ENCODE data around the gene CDC42EP5.
"Not testable (repeated sequence)": the region's sequence is repeated elsewhere in the genome, so short reads cannot be mapped to it uniquely, and the experiment has no call there.

The CDC42EP5 gene

GRCh38 chr19:54473071-54473891 is at the start of gene CDC42EP5:
Gene CDC42EP5, minus strand, starts transcription at chr19:54473296. Its CDS starts 7,749 bp downstream, at chr19:54465547.
- DNase-seq, result no peak

GRCh38 chr19:54521860-54522513 is 48.9 kb upstream of the CDC42EP5 start:
- DNase-seq, result no peak

GRCh38 chr19:54521022-54521859 is 48.1 kb upstream of the CDC42EP5 start:
- DNase-seq, result peak; percentile 51

- peak; percentile 87 for DNase-seq
These were observed 45.7 kb upstream of the CDC42EP5 start for GRCh38 chr19:54518844-54519243.

- DNase-seq, result peak; percentile 55
These were observed 44.4 kb upstream of the CDC42EP5 start for GRCh38 chr19:54517483-54517882.

GRCh38 chr19:54515156-54515555 is 42.1 kb upstream of the CDC42EP5 start:
- DNase-seq, result no peak

GRCh38 chr19:54509200-54509940 is 36.3 kb upstream of the CDC42EP5 start:
- not testable (repeated sequence) for DNase-seq

GRCh38 chr19:54508487-54508886 is 35.4 kb upstream of the CDC42EP5 start:
- DNase-seq, result not testable (repeated sequence)

GRCh38 chr19:54507824-54508223 is 34.7 kb upstream of the CDC42EP5 start:
- no peak for DNase-seq

GRCh38 chr19:54507038-54507717 is 34.1 kb upstream of the CDC42EP5 start:
- DNase-seq, result not testable (repeated sequence)

- no peak for DNase-seq
These were observed 33.0 kb upstream of the CDC42EP5 start for GRCh38 chr19:54506079-54506478.

GRCh38 chr19:54505542-54505941 is 32.4 kb upstream of the CDC42EP5 start:
- not testable (repeated sequence) for DNase-seq

- DNase-seq, result no peak
These were observed 29.5 kb upstream of the CDC42EP5 start, which contains the start of gene LAIR2 for GRCh38 chr19:54502518-54503048. Gene LAIR2, plus strand, starts transcription at chr19:54502831. Its CDS starts 88 bp downstream, at chr19:54502919.

- not testable (repeated sequence) for DNase-seq
These were observed 25.3 kb upstream of the CDC42EP5 start for GRCh38 chr19:54498451-54498772.

- DNase-seq, result peak; percentile 41
These were observed 24.8 kb upstream of the CDC42EP5 start for GRCh38 chr19:54497747-54498450.

- DNase-seq, result not testable (repeated sequence)
These were observed 22.2 kb upstream of the CDC42EP5 start for GRCh38 chr19:54495284-54495683.

GRCh38 chr19:54493967-54494585 is 21.0 kb upstream of the CDC42EP5 start:
- DNase-seq, result no peak

GRCh38 chr19:54493056-54493455 is 20.0 kb upstream of the CDC42EP5 start:
- not testable (repeated sequence) for DNase-seq

GRCh38 chr19:54492568-54492967 is 19.5 kb upstream of the CDC42EP5 start:
- DNase-seq, result no peak

GRCh38 chr19:54489766-54490165 is 16.7 kb upstream of the CDC42EP5 start:
- DNase-seq, result no peak
